SK-MEL-5 (cell line): ENCODE results near the gene SERTAD3. TPM values are rescaled to one million over a fixed set of nuclear protein-coding genes. Genes with fewer than 3 reads are reported as not detected.
"Not testable (repeated sequence)": the region's sequence is repeated elsewhere in the genome, so short reads cannot be mapped to it uniquely, and the experiment has no call there.

Experiments
- DNase-seq: peaks from one replicate; pipeline ENCODE4 v3.0.0-alpha.2; 2016; ENCODE audit warnings: low read depth, low spot score
- in situ Hi-C: cut with HindIII; loops from 2 replicates; pipeline ENCODE4 v1.10.0; 2016; ENCODE audit warnings: low sequenced_read_pairs, high pct_unique_total_duplicates, low pct_unique_long_range_greater_than_20kb
- total RNA-seq: library from RNA; depleted of rRNA; stranded (reverse); fragments of >200 nt; shearing (Covaris generic); gene quantifications from 2 replicates; pipeline ENCODE4 v1.2.3, GENCODE V29; 2014

SERTAD3 gene
- total RNA-seq, 1 experiment from 2014 or later, result 12.8 TPM

DNA sequence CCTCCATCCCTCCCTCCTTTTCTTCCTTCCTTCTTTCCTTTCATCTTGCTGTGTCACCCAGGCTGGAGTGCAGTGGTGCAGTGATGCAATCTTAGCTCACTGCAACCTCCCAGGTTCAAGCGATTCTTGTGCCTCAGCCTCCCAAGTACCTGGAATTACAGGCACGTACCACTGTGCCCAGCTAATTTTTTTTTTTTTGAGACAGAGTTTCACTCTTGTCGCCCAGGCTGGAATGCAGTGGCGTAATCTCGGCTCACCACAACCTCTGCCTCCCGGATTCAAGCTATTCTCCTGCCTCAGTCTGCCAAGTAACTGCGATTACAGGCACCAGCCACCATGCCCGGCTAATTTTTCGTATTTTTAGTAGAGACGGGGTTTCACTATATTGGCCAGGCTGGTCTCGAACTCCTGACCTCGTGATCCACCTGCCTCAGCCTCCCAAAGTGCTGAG lies 19.5 kb upstream of the SERTAD3 start:
- in situ Hi-C loops, DNase-seq: not testable (repeated sequence)

DNA sequence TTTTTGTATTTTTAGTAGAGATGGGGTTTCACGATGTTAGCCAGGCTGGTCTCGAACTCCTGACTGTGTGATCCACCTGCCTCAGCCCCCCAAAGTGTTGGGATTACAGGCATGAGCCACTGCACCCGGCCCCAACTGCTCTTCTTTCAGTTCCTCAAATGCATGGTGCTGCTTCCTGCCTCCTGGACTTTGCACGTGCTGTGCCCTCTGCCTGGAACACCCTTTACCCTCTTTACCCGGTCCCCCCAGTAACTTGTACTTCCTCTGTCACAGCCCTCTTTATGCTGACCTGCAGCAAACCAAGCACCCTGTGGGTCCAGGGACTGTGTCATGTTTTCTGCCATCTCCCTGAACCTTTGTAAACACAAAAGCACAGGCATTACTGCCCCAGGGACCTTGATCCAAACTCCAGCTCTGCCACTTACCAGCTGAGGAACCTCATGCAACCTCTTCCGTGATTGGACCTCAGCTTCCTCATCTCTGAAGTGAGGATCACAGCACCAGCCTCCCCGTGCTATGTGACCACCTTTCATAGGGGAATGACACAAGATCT lies 17.6 kb upstream of the SERTAD3 start:
- in situ Hi-C loops, result no loop called here

DNA sequence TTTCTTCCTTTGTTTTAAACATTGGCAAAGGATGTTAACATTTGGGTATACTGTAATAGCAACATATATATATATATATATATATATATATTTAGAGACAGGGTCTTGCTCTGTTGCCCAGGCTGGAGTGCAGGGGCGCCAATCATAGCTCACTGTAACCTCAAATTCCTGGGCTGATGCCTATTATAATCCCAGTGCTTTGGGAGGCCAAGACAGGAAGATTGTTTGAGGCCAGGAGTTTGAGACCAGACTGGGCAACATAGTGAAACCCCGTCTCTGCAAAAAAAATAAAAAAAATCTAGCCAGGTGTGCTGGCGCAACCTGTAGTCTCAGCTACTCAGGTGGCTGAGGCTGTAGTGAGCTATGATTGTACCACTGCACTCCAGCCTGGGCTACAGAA lies 16.1 kb upstream of the SERTAD3 start:
- no peak for DNase-seq
- in situ Hi-C loops, result no loop called here

More for the DNA sequence above, 17.6 kb upstream of the SERTAD3 start:
- DNase-seq, result no peak

DNA sequence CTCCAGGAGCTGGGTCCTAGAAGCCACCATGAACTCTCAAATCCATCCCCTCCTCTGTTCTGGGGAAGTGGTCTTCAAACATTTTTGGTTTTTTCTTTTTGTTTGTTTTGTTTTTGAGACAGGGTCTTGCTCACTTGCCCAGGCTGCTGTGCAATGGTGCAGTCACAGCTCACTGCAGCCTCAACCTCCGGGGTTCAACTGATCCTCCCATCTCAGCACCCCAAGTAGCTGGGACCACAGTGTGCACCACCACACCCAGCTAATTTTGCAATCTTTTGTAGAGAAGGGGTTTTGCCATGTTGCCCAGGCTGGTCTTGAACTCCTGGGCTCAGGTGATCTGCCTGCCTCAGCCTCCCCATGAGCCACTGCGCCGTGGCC lies 14.5 kb upstream of the SERTAD3 start:
- no peak for DNase-seq
- in situ Hi-C loops, result no loop called here

DNA sequence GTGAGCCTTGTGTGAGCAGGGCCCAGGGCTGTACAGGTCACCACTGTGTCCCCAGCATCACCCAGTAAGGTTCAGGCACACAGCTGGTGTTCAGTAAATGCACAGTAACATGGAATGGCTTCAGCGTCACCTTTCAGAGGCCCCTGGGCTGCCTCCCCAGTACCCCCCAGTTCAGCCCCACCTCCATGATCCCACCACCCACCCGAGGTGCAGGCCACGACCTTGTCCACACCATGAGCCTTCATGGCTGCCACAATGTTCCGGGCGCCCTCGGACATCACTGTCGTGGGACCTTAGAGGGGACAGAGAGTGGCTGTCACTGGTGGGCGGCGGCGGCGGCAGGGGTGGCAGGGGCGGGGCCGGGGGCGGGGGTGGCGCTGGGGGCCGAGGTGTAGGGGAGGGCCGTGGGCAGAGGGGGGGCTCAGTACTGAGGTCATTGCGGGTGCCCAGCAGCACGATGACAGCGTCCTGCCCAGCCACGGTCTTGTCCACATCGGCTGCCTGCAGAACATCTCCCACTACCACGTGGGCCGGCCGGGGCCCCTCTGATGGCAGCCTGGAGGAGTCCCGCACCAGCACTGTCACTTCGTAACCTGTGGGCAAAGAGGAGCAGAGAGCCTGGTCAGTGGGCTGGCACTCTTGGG lies 13.9 kb upstream of the SERTAD3 start:
- in situ Hi-C loops, result no loop called here
- no peak for DNase-seq

DNA sequence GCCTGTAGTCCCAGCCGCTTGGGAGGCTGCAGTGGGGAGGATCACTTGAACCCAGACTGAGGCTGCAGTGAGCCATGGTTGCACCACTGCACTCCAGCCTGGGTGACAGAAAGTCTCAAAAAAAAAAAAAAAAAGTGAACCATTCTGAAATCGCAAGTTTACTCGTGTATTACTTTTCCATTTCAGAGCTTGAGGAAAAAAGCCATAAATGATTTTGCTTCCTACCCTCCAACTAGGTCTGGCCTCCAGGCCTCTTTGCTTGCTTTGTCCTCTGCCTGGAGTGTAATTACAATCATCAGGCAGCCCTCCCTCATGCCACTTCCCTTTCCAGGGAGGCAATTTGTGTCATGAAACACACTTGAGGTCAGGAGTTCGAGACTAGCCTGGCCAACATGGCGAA lies 12.9 kb upstream of the SERTAD3 start:
- in situ Hi-C loops, result no loop called here

DNA sequence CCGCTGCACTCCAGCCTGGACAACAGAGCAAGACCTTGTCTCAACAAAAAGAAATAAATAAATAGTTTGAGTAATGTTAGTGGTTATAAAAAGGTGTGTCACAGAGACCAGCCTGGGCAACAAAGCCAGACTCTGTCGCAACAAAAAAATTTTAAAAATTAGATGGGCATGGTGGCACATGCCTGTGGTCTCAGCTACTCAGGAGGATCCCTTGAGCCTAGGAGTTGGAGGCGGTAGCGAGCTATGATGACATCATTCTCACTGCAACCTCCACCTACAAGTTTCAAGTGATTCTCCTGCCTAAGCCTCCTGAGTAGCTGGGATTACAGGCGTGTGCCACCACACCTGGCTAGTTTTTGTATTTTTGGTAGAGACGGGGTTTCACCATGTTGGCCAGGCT lies 9.8 kb upstream of the SERTAD3 start:
- DNase-seq, in situ Hi-C loops: not testable (repeated sequence)

More for the DNA sequence above, 12.9 kb upstream of the SERTAD3 start:
- DNase-seq, result no peak

DNA sequence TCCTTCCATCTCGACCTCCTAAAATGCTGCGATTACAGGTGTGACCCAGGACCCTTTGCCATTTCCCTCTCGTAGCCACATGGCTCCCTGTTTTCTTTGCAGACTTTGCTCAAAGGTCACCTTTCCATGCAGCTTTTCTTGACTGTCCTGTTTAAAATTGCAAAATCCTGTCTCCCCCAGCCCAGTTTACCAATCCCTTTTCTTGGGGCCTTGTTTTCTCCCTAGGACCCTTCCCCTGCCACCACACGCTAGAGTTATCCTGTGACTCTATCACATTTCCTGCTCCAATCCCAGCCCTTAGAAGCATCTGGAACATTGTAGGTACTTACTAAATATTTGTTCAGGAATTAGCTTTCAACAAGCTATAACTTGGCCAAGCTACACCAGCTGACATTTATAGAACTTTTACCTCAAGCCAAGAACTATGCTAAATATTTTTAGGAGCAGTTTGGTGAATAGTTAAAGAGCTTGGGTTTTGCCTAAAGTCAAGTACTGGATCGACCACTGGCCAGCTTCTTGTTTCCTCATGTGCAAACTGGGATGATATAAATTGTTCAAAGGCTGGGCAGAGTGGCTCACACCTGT lies 9.1 kb upstream of the SERTAD3 start:
- DNase-seq, result no peak
- in situ Hi-C loops, result no loop called here

DNA sequence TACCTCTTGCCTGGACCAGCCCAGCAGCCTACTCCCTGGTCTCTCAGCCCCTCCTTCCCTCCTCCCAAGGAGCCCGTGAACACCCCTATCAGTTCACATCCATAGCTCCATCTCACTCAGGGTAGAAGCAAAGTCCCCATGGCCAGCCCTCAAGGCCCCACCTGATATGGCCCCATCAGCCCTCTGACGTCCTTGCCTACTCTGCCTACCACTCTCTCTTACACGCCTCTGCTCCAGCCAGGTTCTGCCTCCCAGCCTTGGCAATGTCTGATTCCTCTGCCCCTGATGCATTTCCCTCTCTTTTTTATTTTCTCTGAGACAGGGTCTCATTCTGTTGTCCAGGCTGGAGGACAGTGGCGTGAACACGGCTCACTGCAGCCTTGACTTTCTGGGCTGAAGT lies 7.9 kb upstream of the SERTAD3 start:
- no peak for DNase-seq
- in situ Hi-C loops, result no loop called here

DNA sequence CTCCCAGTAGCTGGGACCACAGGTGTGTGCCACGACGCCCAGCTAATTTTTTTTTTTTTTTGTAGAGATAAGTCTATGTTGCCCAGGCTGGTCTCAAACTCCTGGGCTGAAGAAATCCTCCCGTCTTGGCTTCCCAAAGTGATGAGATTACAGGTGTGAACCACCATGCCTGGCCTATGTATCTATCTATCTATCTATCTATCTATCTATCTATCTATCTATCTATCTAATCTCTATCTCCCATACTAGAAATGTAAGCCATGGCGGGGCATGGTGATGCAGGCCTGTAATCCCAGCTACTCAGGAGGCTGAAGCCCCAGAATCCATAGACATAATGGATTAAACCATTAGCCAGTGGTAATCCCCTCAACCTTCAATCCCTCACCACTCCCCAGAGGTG lies 6.5 kb upstream of the SERTAD3 start:
- in situ Hi-C loops, result no loop called here
- DNase-seq, result no peak

DNA sequence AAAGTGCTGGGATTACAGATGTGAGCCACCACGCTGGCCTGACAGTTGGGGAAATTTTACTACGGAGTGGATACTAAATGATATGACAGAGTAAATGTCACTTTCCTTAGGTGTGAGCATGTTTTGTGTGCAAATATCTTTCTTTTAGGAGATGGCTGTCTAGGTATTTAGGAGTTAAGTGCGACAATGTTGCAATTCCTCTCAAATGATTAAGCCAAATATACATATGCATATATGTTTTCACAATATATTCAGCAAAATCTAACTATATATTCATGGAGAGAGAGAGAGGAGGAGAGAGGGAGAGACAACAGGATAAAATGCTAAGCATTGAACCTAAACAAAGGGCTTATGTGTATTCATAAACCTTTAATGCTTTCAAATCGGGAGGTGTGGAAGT lies 5.4 kb upstream of the SERTAD3 start:
- in situ Hi-C loops, result no loop called here

DNA sequence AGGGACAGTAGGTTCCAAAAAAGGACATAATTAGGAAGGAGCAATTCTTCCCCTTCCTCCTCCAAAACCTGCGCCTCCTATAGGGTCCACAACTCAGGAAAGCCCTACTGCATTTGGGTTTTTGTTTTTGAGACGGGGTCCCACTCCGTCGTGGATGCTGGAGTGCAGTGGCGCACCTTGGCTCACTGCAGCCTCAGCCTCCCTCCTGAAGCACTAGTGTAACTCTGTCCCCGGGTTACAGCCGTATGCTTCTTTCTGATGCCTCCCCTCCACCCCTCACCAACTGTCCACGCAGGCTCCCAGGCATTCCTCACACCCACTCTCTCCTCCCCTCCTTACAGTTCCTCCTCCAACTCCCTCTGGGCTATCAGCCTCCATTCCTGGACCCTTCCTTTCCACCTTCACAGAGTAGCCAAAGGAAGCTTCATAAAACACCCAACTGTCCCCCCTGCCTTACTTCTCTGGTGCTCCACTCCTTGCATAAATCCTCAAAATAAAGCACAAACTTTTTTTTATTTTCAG lies 2.2 kb upstream of the SERTAD3 start:
- DNase-seq, result no peak
- in situ Hi-C loops, result no loop called here

More for the DNA sequence above, 5.4 kb upstream of the SERTAD3 start:
- no peak for DNase-seq

DNA sequence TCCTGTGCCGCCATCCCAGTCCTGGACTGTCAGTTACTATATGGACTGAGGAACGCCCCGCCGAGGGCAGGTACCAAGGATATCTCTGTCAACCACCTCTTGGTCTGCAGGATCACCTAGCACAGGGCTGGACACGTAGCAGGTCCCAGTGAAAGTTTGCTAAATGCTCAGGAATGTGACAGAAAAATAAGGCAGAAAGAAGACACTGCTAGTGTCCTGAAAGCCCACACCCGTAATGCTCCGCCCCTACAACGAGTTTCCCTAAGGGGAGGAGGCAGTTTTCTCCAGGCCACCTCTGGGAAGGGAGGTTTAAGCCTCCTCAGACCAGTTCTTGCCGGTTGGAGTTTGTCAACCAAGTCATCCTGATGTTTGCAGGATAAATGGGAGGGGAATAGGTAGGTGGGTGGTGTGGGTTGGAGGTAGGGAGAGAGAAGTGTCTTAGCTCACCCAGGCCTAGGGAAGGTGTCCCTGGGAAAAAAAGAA lies 1.7 kb upstream of the SERTAD3 start:
- no peak for DNase-seq
- in situ Hi-C loops, result no loop called here

DNA sequence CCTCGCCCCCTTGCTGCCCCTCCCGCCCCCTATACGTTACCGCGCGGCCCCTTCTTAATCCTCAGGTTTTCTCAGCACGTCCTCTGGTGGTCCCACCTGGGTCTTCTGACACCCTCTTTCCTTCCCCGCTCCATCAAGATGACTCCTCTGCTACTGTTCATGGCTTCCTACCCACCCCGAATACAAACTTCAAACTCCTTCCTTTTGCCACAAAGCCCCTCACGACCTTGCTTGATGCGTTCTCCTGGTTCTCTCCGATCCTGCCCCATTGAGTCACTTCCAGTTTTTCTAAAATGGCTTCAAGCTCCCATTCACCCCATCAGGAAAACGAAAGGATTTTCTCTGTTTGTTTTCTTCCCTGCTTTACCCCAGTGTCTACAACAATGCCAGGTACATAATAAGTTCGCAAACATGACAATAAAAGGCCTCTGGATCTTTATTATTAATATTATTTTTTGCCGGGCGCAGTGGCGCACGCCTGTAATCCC lies 734 bp upstream of the SERTAD3 start:
- in situ Hi-C loops, result no loop called here
- no peak for DNase-seq

DNA sequence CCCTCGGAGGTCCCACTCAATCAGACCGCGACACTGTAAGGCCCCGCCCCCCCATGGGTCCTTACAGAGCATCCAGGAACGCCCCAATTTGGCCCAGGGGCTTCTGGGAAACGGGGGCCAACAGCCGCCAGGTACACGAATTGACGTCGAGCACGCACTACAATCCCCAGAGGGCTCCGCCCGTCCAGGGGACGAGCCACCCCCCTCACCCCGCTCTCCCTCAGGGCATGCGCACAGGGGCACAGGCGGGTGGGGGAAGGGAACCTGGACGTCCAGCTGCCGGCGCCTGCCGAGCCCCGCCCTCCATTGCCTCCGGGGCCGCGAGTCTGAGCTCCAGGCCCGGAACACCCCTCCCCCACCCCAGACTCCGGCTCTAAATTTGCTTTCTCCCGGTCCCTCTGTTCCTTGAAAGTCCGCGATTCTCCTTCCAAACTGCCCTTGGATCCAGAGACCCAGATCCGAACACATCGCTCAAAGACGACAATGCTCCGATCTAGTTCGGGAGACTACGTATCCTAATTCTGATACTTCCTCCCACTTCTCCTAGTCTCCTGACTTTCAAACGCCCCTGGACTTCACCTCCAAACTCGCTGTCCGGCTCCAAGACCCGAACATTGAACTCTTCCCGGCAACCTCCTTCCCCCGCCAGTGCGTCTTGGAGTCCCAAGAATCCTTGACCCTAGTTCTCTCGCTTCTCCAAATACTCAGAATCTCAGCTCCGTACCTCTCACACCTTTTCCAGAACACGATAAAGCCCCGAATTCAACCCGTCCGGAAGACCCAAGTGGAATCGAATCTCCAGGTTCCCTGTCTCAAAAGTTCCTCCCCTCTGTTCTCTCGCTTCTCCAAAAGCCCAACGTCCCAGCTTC lies 770 bp downstream of the SERTAD3 start:
- in situ Hi-C loops, result no loop called here
- peak; percentile 99 for DNase-seq

DNA sequence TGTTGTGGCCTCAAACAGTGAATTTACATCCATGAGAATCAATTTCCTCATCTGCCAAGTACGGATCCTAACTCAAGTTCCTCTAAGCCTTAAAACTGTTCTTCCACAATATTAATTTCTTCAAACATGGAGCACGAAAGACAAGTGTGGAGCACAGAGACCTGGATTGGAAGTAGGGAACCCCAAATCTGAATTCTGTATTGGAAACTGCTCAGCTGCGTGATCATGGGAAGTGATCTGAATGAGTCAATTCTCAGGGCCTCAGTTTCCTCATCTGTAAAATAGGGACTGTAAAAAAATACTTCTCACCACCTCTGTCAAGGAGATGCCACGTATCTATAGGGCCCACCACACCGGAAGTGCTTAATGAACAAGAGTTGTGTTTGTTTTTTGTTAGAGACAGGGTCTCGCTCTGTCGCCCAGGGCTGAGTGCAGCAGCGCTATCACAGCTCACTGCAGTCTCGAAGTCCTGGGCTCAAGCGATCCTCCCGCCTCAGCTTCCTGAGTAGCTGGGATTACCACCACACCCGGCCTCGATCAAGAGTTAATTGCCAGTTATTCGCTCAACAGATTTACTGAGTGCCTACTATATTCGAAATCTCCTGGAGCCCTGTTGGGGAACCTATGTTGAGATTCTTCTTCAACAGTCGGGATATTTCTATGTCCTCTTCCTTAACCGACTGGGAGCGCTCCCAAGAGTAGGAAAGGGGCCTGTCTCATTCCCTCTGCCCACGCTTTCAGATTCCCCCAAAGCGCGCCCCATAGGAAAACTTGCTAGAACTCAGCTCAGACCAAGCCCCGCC lies 1.6 kb downstream of the SERTAD3 start:
- in situ Hi-C loops, result no loop called here
- DNase-seq, result no peak

DNA sequence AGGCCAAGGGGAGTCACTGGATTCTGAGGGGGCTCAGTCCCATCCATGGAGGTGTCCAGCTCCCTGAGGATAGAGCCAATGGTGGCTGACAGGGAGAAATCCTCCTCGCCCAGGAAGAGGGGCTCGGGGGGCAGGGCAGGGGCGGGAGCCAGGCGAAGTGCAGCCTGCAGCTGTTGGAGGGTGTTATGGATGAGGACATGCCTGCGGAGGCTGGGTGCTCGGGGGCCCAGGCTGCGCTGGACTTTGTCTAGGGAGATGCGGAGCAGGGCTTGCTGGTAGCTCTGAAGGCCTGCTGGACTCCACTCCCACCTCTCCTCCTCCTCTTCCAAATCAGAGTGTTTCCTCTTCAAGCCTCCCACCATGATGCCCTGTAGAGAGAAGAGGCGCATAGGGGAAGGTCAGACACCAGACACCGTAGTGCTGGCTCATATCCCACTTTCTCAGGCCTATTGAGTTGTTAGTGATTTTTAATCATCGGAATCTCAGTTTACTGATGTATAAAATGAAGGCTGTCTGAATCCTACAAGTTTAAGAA lies 2.3 kb downstream of the SERTAD3 start:
- in situ Hi-C loops, result no loop called here
- no peak for DNase-seq
